Measurements from ENCODE around the gene ASIC4.

The ASIC4 gene

GRCh38 chr2:219516888-219517287 is 2.6 kb downstream of the ASIC4 start:
- DNase-seq = no peak

GRCh38 chr2:219517954-219518778 is 3.9 kb downstream of the ASIC4 start:
- DNase-seq = no peak

- no peak for DNase-seq
Observed at GRCh38 chr2:219519526-219519916, 5.2 kb downstream of the ASIC4 start.

GRCh38 chr2:219520079-219520478 is 5.8 kb downstream of the ASIC4 start:
- no peak for DNase-seq

GRCh38 chr2:219521066-219521880 is 7.0 kb downstream of the ASIC4 start:
- DNase-seq = no peak

GRCh38 chr2:219522111-219523030 is 8.1 kb downstream of the ASIC4 start:
- DNase-seq = no peak

- DNase-seq = no peak
Observed at GRCh38 chr2:219523031-219523671, 8.9 kb downstream of the ASIC4 start.

- no peak for DNase-seq
Observed at GRCh38 chr2:219524817-219525216, 10.5 kb downstream of the ASIC4 start.

- DNase-seq = no peak
Observed at GRCh38 chr2:219525533-219526232, 11.4 kb downstream of the ASIC4 start.

- DNase-seq = no peak
Observed at GRCh38 chr2:219526320-219527075, 12.2 kb downstream of the ASIC4 start.

GRCh38 chr2:219527076-219527394 is 12.8 kb downstream of the ASIC4 start:
- no peak for DNase-seq

GRCh38 chr2:219527472-219527871 is 13.2 kb downstream of the ASIC4 start:
- no peak for DNase-seq

GRCh38 chr2:219530048-219530963 is 16.0 kb downstream of the ASIC4 start:
- peak; percentile 84 for DNase-seq

- no peak for DNase-seq
Observed at GRCh38 chr2:219531639-219532377, 17.5 kb downstream of the ASIC4 start.

- DNase-seq = no peak
Observed at GRCh38 chr2:219532378-219532649, 18.0 kb downstream of the ASIC4 start.

- no peak for DNase-seq
Observed at GRCh38 chr2:219533930-219534661, 19.8 kb downstream of the ASIC4 start.

GRCh38 chr2:219536425-219536824 is 22.1 kb downstream of the ASIC4 start:
- no peak for DNase-seq

GRCh38 chr2:219536967-219537366 is 22.7 kb downstream of the ASIC4 start:
- DNase-seq = no peak

Measured in CD4-positive, alpha-beta T cell treated with Interleukin-10 for 1 hour (primary cell).